ENCODE data around the gene MFF.

DNA sequence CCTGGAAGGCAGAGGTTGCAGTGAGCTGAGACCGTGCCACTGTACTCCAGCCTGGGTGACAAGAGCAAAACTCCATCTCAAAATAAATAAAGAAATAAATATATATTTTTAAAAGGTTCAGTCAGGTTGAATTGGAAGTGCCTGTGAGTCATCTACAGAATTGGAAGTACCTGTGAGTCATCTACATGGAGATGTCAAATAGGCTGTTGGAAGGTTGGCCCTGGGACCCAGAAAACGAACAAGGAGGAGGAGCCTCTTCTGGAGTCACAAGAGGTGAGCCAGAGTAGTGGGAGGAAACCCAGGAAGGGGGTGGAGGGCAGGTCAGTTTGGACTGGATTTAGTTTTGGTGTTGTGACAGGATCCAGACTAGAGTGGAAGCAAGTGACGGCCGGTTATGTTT is 77.9 kb downstream of the MFF start:
- no peak for TF ChIP-seq ZNF530 (tag by site-specific recombination; IDR thresholded peaks at IDR 0.05; ENCODE audit: low read depth)
- no peak for TF ChIP-seq ZNF843 (tag by site-specific recombination; IDR thresholded peaks at IDR 0.05)
- TF ChIP-seq, protein P1, sequence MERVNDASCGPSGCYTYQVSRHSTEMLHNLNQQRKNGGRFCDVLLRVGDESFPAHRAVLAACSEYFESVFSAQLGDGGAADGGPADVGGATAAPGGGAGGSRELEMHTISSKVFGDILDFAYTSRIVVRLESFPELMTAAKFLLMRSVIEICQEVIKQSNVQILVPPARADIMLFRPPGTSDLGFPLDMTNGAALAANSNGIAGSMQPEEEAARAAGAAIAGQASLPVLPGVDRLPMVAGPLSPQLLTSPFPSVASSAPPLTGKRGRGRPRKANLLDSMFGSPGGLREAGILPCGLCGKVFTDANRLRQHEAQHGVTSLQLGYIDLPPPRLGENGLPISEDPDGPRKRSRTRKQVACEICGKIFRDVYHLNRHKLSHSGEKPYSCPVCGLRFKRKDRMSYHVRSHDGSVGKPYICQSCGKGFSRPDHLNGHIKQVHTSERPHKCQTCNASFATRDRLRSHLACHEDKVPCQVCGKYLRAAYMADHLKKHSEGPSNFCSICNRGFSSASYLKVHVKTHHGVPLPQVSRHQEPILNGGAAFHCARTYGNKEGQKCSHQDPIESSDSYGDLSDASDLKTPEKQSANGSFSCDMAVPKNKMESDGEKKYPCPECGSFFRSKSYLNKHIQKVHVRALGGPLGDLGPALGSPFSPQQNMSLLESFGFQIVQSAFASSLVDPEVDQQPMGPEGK (tag by site-specific recombination; IDR thresholded peaks at IDR 0.05) = no peak
- TF ChIP-seq CTCF (tag by site-specific recombination; IDR thresholded peaks at IDR 0.05) = no peak
- no peak for TF ChIP-seq ZNF19 (tag by site-specific recombination; IDR thresholded peaks at IDR 0.05; ENCODE audit: low read depth)
- TF ChIP-seq, protein P2, sequence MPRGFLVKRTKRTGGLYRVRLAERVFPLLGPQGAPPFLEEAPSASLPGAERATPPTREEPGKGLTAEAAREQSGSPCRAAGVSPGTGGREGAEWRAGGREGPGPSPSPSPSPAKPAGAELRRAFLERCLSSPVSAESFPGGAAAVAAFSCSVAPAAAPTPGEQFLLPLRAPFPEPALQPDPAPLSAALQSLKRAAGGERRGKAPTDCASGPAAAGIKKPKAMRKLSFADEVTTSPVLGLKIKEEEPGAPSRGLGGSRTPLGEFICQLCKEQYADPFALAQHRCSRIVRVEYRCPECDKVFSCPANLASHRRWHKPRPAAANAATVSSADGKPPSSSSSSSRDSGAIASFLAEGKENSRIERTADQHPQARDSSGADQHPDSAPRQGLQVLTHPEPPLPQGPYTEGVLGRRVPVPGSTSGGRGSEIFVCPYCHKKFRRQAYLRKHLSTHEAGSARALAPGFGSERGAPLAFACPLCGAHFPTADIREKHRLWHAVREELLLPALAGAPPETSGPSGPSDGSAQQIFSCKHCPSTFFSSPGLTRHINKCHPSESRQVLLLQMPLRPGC (tag by site-specific recombination; IDR thresholded peaks at IDR 0.05) = no peak
- no peak for TF ChIP-seq ZBTB48 (tag by site-specific recombination; IDR thresholded peaks at IDR 0.05)

Measured in HEK293 (cell line).